WTC11 (cell line): Measurements from ENCODE around the gene SCNN1B.

ENCODE experiments used
- CREB1 ChIP-seq: sonication (generic); formaldehyde crosslinking; IDR thresholded peaks from 2 replicates; pipeline ENCODE4 v1.8.0; 2023; ENCODE audit warnings: mild to moderate bottlenecking, missing genetic modification reagents
- CTCF ChIP-seq: fragments of 200-600 bp; IDR thresholded peaks from 2 replicates; pipeline ENCODE4 v1.8.0; 2022; ENCODE audit warnings: antibody characterized with exemption
- ESRRA ChIP-seq: sonication (generic); formaldehyde crosslinking; IDR thresholded peaks from 2 replicates; pipeline ENCODE4 v1.8.1; 2022; ENCODE audit warnings: mild to moderate bottlenecking, missing genetic modification reagents, borderline replicate concordance
- PRRX2 ChIP-seq: fragments of 250-450 bp; sonication (Bioruptor Pico); IDR thresholded peaks from 2 replicates; pipeline ENCODE4 v1.8.0; 2021; ENCODE audit warnings: mild to moderate bottlenecking
- SMAD3 ChIP-seq: sonication (generic); formaldehyde crosslinking; IDR thresholded peaks from 2 replicates; pipeline ENCODE4 v1.8.0; 2022; ENCODE audit warnings: missing genetic modification reagents, mild to moderate bottlenecking, borderline replicate concordance
- SP1 ChIP-seq: sonication (generic); formaldehyde crosslinking; conservative IDR thresholded peaks from 2 replicates; pipeline ENCODE4 v1.8.1; 2022; ENCODE audit warnings: missing genetic modification reagents

- no peak for TF ChIP-seq ESRRA
- no peak for TF ChIP-seq PRRX2 (CRISPR knock-in tag)
- TF ChIP-seq CREB1: no peak
- no peak for TF ChIP-seq SMAD3 (CRISPR knock-in tag)
- TF ChIP-seq SP1 (CRISPR knock-in tag): no peak
- TF ChIP-seq CTCF: peak; percentile 19; the same call in 1 of the 2 replicates
These were observed 46.7 kb downstream of the SCNN1B start for GRCh38 chr16:23348579-23349469.
